Neuronal stem cell (in vitro differentiated cells): Measurements from ENCODE around the gene NDNF.

Experiments used
- DNase-seq: peaks from one replicate; pipeline ENCODE4 v3.0.0-alpha.2; 2013; ENCODE audit warnings: low spot score
- H2AFZ ChIP-seq: one replicate; pipeline ENCODE4 v1.6.1; 2013; ENCODE audit warnings: mild to moderate bottlenecking, low read length, inconsistent platforms
- H2AK5ac ChIP-seq: 2 replicates; pipeline ENCODE4 v1.6.1; 2013; ENCODE audit warnings: low read depth, mild to moderate bottlenecking, inconsistent platforms, low read length, moderate library complexity, mixed read lengths
- H2BK120ac ChIP-seq: 2 replicates; pipeline ENCODE4 v1.6.1; 2013; ENCODE audit warnings: low read depth, mild to moderate bottlenecking, inconsistent platforms, low read length, moderate library complexity, mixed read lengths
- H2BK12ac ChIP-seq: one replicate; pipeline ENCODE4 v1.6.1; 2013; ENCODE audit warnings: low read length, inconsistent platforms
- H2BK15ac ChIP-seq: 2 replicates; pipeline ENCODE4 v1.6.1; 2013; ENCODE audit warnings: mild to moderate bottlenecking, low read length, inconsistent platforms, mixed read lengths
- H2BK5ac ChIP-seq: one replicate; pipeline ENCODE4 v1.6.1; 2013; ENCODE audit warnings: inconsistent platforms, mild to moderate bottlenecking, low read length, moderate library complexity
- H3K14ac ChIP-seq: one replicate; pipeline ENCODE4 v1.6.1; 2013; ENCODE audit warnings: low read length, inconsistent platforms
- H3K18ac ChIP-seq: 2 replicates; pipeline ENCODE4 v1.6.1; 2013; ENCODE audit warnings: low read length, inconsistent platforms
- H3K23ac ChIP-seq: 2 replicates; pipeline ENCODE4 v1.6.1; 2013; ENCODE audit warnings: low read depth, mild to moderate bottlenecking, mixed read lengths, low read length, inconsistent platforms; ENCODE audit not compliant: poor library complexity
- H3K27ac ChIP-seq: replicated peaks from 3 replicates; pipeline ENCODE4 v1.5.1; 2013; ENCODE audit warnings: low read length, inconsistent platforms
- H3K27me3 ChIP-seq, 3 experiments: 2 replicates each; pipeline ENCODE4 v1.6.1; 2013; ENCODE audit warnings: low read length in 3 of 3, mild to moderate bottlenecking in 2 of 3, inconsistent platforms in 1 of 3, low read depth in 1 of 3, mixed read lengths in 1 of 3, moderate library complexity in 1 of 3; ENCODE audit not compliant: control insufficient read depth in 3 of 3, insufficient read depth in 3 of 3
- H3K36me3 ChIP-seq, 2 donors: replicated peaks in 1 of 2; 2 replicates each; pipeline ENCODE4 v1.6.1; 2013; ENCODE audit warnings: low read length in 2 of 2; ENCODE audit not compliant: control insufficient read depth in 2 of 2, insufficient read depth in 2 of 2
- H3K4ac ChIP-seq: 2 replicates; pipeline ENCODE4 v1.6.1; 2013; ENCODE audit warnings: inconsistent platforms, mild to moderate bottlenecking, low read length, moderate library complexity
- H3K4me1 ChIP-seq, 2 donors: 1 replicate in 1 of 2; 2 replicates in 1 of 2; pipeline ENCODE4 v1.6.1; 2013; ENCODE audit warnings: low read length in 2 of 2, low read depth in 1 of 2; ENCODE audit not compliant: control insufficient read depth in 2 of 2, insufficient read depth in 1 of 2
- H3K4me2 ChIP-seq: one replicate; pipeline ENCODE4 v1.6.1; 2013; ENCODE audit warnings: mild to moderate bottlenecking, low read length, inconsistent platforms; ENCODE audit not compliant: insufficient read depth, poor library complexity, severe bottlenecking
- H3K4me3 ChIP-seq, 2 donors: 2 replicates each; pipeline ENCODE4 v1.5.1; 2013; ENCODE audit warnings: low read length in 2 of 2, mild to moderate bottlenecking in 2 of 2, inconsistent platforms in 1 of 2, moderate library complexity in 1 of 2
- H3K79me1 ChIP-seq: one replicate; pipeline ENCODE4 v1.6.1; 2013; ENCODE audit warnings: low read depth, mild to moderate bottlenecking, inconsistent platforms, low read length, moderate library complexity
- H3K9ac ChIP-seq: one replicate; pipeline ENCODE4 v1.6.1; 2013; ENCODE audit warnings: mild to moderate bottlenecking, low read depth, low read length, inconsistent platforms; ENCODE audit not compliant: poor library complexity
- H3K9me3 ChIP-seq, 2 donors: replicated peaks in 1 of 2; 2 replicates each; pipeline versions ENCODE3 to v1.6.1; 2013; ENCODE audit warnings: low read length in 2 of 2, mild to moderate bottlenecking in 2 of 2, inconsistent platforms in 1 of 2, low read depth in 1 of 2, mixed read lengths in 1 of 2, moderate library complexity in 1 of 2; ENCODE audit not compliant: control insufficient read depth in 2 of 2, insufficient read depth in 1 of 2
- H4K8ac ChIP-seq: one replicate; pipeline ENCODE4 v1.6.1; 2013; ENCODE audit warnings: low read depth, mild to moderate bottlenecking, inconsistent platforms, low read length, moderate library complexity
- H4K91ac ChIP-seq: one replicate; pipeline ENCODE4 v1.6.1; 2013; ENCODE audit warnings: low read length, low read depth, mild to moderate bottlenecking, inconsistent platforms; ENCODE audit not compliant: poor library complexity
- WGBS, 2 donors: extraction: QIAGEN DNeasy Blood & Tissue Kit; methylation state at CpG; one replicate each; pipeline ENCODE4 v1.1.7; 2013; ENCODE audit warnings: missing lambda C conversion rate in 2 of 2, mixed read lengths in 1 of 2; ENCODE audit not compliant: insufficient read length in 2 of 2, insufficient replicate concordance in 1 of 2; ENCODE audit errors: extremely low coverage in 2 of 2; 5-methylcytosine and 5-hydroxymethylcytosine counted together

The NDNF gene

DNA sequence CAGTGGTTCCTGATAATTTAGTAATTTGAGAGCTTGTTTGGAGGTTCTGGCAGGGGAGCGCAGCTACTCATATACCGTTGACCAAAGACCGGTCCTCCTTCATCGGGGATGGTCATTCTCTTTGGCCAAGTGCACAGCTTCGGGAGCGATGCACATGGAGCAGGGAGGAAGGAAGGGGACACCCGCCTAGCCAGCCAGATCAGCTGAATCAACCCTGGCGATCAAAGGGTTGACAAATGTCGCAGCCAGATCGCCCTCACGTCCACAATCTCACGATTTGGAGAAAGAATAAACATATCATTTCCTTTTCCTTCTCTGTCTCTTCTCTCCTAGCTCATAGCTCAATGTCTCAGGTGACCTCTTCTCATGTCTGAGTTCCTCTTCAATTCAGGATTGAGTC lies 11.1 kb downstream of the NDNF start:
- no peak overlapping the region for H3K4me2 ChIP-seq
- no peak overlapping the region for H2BK12ac ChIP-seq
- H2BK5ac ChIP-seq: no peak overlapping the region
- no peak for DNase-seq
- H3K14ac ChIP-seq: no peak overlapping the region
- no peaks in the 10 kb centered on the region for H3K27me3 ChIP-seq
- H4K8ac ChIP-seq: no peak overlapping the region
- H3K79me1 ChIP-seq: no peaks in the 10 kb centered on the region
- H3K27ac ChIP-seq: no peak overlapping the region
- no CpG with 5 or more reads among the region's 12 CpGs for WGBS, 2 donors
- peaks cover 0 to 2% of the 10 kb centered on the region in 2 donors for H3K4me1 ChIP-seq
- H2BK120ac ChIP-seq: no peak overlapping the region
- no peaks in the 10 kb centered on the region for H3K9me3 ChIP-seq
- H3K36me3 ChIP-seq: no peaks in the 10 kb centered on the region
- H3K4ac ChIP-seq: no peak overlapping the region
- no peak overlapping the region for H3K9ac ChIP-seq
- H3K4me3 ChIP-seq: no peak overlapping the region
- H3K18ac ChIP-seq: no peak overlapping the region
- no peak overlapping the region for H2BK15ac ChIP-seq
- H2AFZ ChIP-seq: no peak overlapping the region
- no peak overlapping the region for H2AK5ac ChIP-seq
- no peak overlapping the region for H4K91ac ChIP-seq
- H3K23ac ChIP-seq: no peak overlapping the region

DNA sequence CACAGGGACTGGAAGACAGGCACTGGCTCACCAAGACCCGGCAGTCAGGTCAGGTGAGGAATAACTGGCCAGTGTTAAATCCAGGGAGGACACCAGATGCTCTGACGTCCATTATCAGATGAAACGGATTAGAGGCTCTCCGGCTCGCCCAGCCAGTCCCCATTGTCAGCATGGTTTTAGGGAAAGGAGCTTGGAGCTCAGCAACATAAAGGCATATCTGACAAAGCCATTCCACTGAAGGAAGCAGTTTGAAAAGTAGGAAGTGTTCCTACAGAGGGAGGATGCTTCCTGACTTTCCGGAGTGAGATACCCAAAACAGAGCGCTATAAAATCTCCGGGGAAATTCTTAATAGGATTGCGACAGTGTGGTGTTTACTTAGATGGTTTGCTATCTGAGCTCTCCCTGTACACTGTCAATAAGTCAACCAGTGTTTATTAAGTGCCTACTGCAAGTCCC lies 14.8 kb downstream of the NDNF start:
- H3K27me3 ChIP-seq: no peaks in the 10 kb centered on the region
- H3K18ac ChIP-seq: no peak overlapping the region
- H3K9me3 ChIP-seq: no peaks in the 10 kb centered on the region
- WGBS, 2 donors: no CpG with 5 or more reads among the region's 9 CpGs
- no peak overlapping the region for H3K27ac ChIP-seq
- H2BK12ac ChIP-seq: no peak overlapping the region
- H3K4me1 ChIP-seq: peaks cover 0 to 2% of the 10 kb centered on the region in 2 donors
- no peak overlapping the region for H3K4me2 ChIP-seq
- H4K8ac ChIP-seq: no peak overlapping the region
- H3K23ac ChIP-seq: no peak overlapping the region
- H3K4ac ChIP-seq: no peak overlapping the region
- no peak overlapping the region for H2AK5ac ChIP-seq
- H2BK15ac ChIP-seq: no peak overlapping the region
- no peak overlapping the region for H3K14ac ChIP-seq
- H3K9ac ChIP-seq: no peak overlapping the region
- peak; percentile 23 for DNase-seq
- H4K91ac ChIP-seq: no peak overlapping the region
- no peaks in the 10 kb centered on the region for H3K36me3 ChIP-seq
- H2AFZ ChIP-seq: no peak overlapping the region
- no peak overlapping the region for H2BK120ac ChIP-seq
- H2BK5ac ChIP-seq: no peak overlapping the region
- H3K79me1 ChIP-seq: no peaks in the 10 kb centered on the region
- H3K4me3 ChIP-seq: no peak overlapping the region

DNA sequence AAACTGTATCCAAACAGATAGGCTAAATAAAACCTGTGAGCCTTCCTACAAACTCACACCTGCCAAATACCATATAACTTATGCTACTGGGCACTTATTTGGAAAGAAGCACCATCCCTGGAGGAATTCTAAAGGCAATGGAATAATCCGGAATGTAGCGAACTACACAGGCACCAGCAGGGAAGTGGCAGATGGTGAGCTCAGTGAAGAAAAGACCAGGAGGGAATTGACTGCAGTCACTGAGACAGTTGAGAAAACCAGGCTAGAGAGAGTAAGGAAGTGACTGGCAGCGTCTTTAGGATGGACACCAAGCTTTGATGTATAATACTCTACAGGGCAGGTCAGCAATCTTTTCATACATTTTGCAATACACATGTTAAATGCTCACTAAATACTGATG lies 16.3 kb downstream of the NDNF start:
- Histone ChIP-seq H3K14ac (no peak overlapping the region), H3K79me1 (no peaks in the 10 kb centered on the region), H3K18ac (no peak overlapping the region), H3K27ac (no peak overlapping the region), H2AK5ac (no peak overlapping the region), H3K4me1 (peaks cover 0 to 2% of the 10 kb centered on the region in 2 donors), H3K36me3 (no peaks in the 10 kb centered on the region), H2BK120ac (no peak overlapping the region), H3K9me3 (no peaks in the 10 kb centered on the region), H4K8ac (no peak overlapping the region), H3K27me3 (no peaks in the 10 kb centered on the region), H3K4me2 (no peak overlapping the region), H2BK12ac (no peak overlapping the region), H2BK5ac (no peak overlapping the region), H3K4ac (no peak overlapping the region), H3K4me3 (no peak overlapping the region), H2BK15ac (no peak overlapping the region), H4K91ac (no peak overlapping the region), H3K23ac (no peak overlapping the region), H3K9ac (no peak overlapping the region), H2AFZ (no peak overlapping the region)
- no peak for DNase-seq
- WGBS, 2 donors: no CpG with 5 or more reads among the region's 3 CpGs

DNA sequence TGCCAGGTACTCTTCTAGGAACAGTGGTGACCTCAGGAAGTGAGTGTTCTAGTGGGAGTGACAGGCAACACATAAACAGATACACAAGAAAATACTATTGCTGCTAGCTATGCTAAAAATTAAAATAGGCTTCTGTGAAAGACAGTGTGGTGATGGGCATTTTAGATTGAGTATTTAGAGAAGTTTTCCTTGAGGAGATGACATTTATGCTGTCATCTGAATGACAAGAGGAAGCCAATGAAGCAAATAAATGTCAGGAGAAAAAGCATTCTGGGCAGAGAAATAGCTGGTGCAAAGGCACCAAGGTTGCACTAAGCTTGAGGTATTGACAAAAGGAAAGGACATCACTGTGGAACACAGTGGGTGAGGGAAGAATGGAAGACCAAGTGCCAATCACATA lies 18.0 kb downstream of the NDNF start:
- Histone ChIP-seq H3K14ac (no peak overlapping the region), H2BK5ac (no peak overlapping the region), H3K4me3 (no peak overlapping the region), H3K9ac (no peak overlapping the region), H3K4me1 (peaks cover 0 to 2% of the 10 kb centered on the region in 2 donors), H3K18ac (no peak overlapping the region), H3K79me1 (no peaks in the 10 kb centered on the region), H2BK120ac (no peak overlapping the region), H3K27ac (no peak overlapping the region), H3K36me3 (no peaks in the 10 kb centered on the region), H3K27me3 (no peaks in the 10 kb centered on the region), H3K23ac (no peak overlapping the region), H4K8ac (no peak overlapping the region), H2AFZ (no peak overlapping the region), H4K91ac (no peak overlapping the region), H2BK15ac (no peak overlapping the region), H3K9me3 (no peaks in the 10 kb centered on the region), H3K4me2 (no peak overlapping the region), H2BK12ac (no peak overlapping the region), H3K4ac (no peak overlapping the region), H2AK5ac (no peak overlapping the region)
- no peak for DNase-seq
